HepG2 (cell line): ENCODE measurements around the gene ERICH6. TPM values are rescaled to one million over a fixed set of nuclear protein-coding genes. Genes with fewer than 3 reads are reported as not detected.
A peak's percentile ranks its signal among the peaks of the same experiment; 100 is the strongest.

ENCODE experiments used
- CREM ChIP-seq, 2 experiments: sonication (generic) in 1 of 2; formaldehyde crosslinking in 1 of 2; IDR thresholded peaks; 2 replicates each; pipeline versions ENCODE4 v1.4.0 to v1.6.1; 2016 to 2020; ENCODE audit warnings: antibody characterized with exemption in 1 of 2, mild to moderate bottlenecking in 1 of 2, missing genetic modification reagents in 1 of 2
- FOSL2 ChIP-seq: sonication (generic); formaldehyde crosslinking; IDR thresholded peaks from 2 replicates; pipeline ENCODE4 v1.4.0; 2020; ENCODE audit warnings: missing genetic modification reagents
- GATAD2A ChIP-seq: IDR thresholded peaks from 2 replicates; pipeline ENCODE4 v1.6.1; 2016
- GMEB2 ChIP-seq: IDR thresholded peaks from 2 replicates; pipeline ENCODE4 v1.6.1; 2016; ENCODE audit warnings: missing biosample characterization, missing genetic modification reagents, low read depth
- HNF1B ChIP-seq: sonication (generic); formaldehyde crosslinking; IDR thresholded peaks from 2 replicates; pipeline ENCODE4 v1.5.1; 2020; ENCODE audit warnings: mild to moderate bottlenecking, moderate library complexity, missing genetic modification reagents
- IRF2 ChIP-seq: IDR thresholded peaks from 2 replicates; pipeline ENCODE4 v1.6.1; 2018; ENCODE audit warnings: missing genetic modification reagents, missing compliant biosample characterization
- KDM6A ChIP-seq: IDR thresholded peaks from 2 replicates; pipeline ENCODE4 v1.6.1; 2016; ENCODE audit warnings: low read depth
- MXI1 ChIP-seq: IDR thresholded peaks from 3 replicates; pipeline ENCODE4 v1.6.1; 2012; ENCODE audit warnings: low read depth, low read length, inconsistent platforms, borderline replicate concordance
- ZBTB3 ChIP-seq: sonication (generic); formaldehyde crosslinking; IDR thresholded peaks from 2 replicates; pipeline ENCODE4 v1.4.0; 2020; ENCODE audit warnings: low read depth, mild to moderate bottlenecking, moderate library complexity, missing genetic modification reagents, borderline replicate concordance
- ZBTB4 ChIP-seq: sonication (generic); formaldehyde crosslinking; IDR thresholded peaks from 2 replicates; pipeline ENCODE4 v1.4.0; 2020; ENCODE audit warnings: missing genetic modification reagents, mild to moderate bottlenecking, borderline replicate concordance
- ZBTB44 ChIP-seq: sonication (generic); formaldehyde crosslinking; IDR thresholded peaks from 2 replicates; pipeline ENCODE4 v1.4.0; 2020; ENCODE audit warnings: missing genetic modification reagents
- ZBTB8A ChIP-seq: sonication (generic); formaldehyde crosslinking; IDR thresholded peaks from 2 replicates; pipeline ENCODE4 v1.4.0; 2020; ENCODE audit warnings: mild to moderate bottlenecking, low read depth, missing genetic modification reagents, borderline replicate concordance
- ZNF343 ChIP-seq: sonication (generic); formaldehyde crosslinking; IDR thresholded peaks from 2 replicates; pipeline ENCODE4 v1.4.0; 2020; ENCODE audit warnings: mild to moderate bottlenecking, missing genetic modification reagents
- ZNF468 ChIP-seq: sonication (generic); formaldehyde crosslinking; IDR thresholded peaks from 2 replicates; pipeline ENCODE4 v1.8.0; 2022; ENCODE audit warnings: mild to moderate bottlenecking, moderate library complexity, missing genetic modification reagents
- polyA plus RNA-seq, 8 experiments: library from polyadenylated mRNA; depleted of rRNA in 3 of 8; stranded (reverse) in 7 of 8; unstranded in 1 of 8; fragments of >200 nt; fragmentation: Illumina TruSeq in 4 of 8; extraction: Trizol in 4 of 8; gene quantifications; 2 replicates each; pipeline versions ENCODE4 v1.2.1 to v1.2.3, GENCODE V29; 2011 to 2016; ENCODE audit warnings: low read depth in 4 of 8, missing spikeins in 1 of 8, mixed read lengths in 1 of 8; ENCODE audit not compliant: insufficient read depth in 1 of 8
- total RNA-seq, 5 experiments: library from RNA; depleted of rRNA; stranded (reverse); fragments of >200 nt; fragmentation: Illumina TruSeq; extraction: Trizol; gene quantifications; 2 replicates each; pipeline ENCODE4 v1.2.3, GENCODE V29; 2016; ENCODE audit warnings: low read depth in 1 of 5

Gene ERICH6
- total and polyA plus RNA-seq, 2 of the 13 experiments (the other 11 are each of a cell fraction or from before 2014, with no cell fraction given), result 0.03 TPM; not detected in 1

GRCh38 chr3:150737874-150738679, 34.4 kb upstream of the ERICH6 start (continued):
- TF ChIP-seq HNF1B (CRISPR knock-in tag) (no peak), IRF2 (0 out of 2 replicates have a peak, but pooled peaks have one; percentile 50), ZBTB8A (CRISPR knock-in tag) (no peak), ZNF468 (CRISPR knock-in tag) (no peak), GMEB2 (CRISPR knock-in tag) (no peak), KDM6A (CRISPR knock-in tag) (0 out of 2 replicates have a peak, but pooled peaks have one; percentile 11), GATAD2A (CRISPR knock-in tag) (0 out of 2 replicates have a peak, but pooled peaks have one; percentile 61), CREM (IDR thresholded peaks at IDR 0.05) (0 out of 2 replicates have a peak, but pooled peaks have one; percentile 47), CREM (CRISPR knock-in tag; IDR thresholded peaks at IDR 0.05) (no peak), ZBTB4 (CRISPR knock-in tag) (no peak), ZBTB3 (CRISPR knock-in tag) (peak; percentile 73), MXI1 (peak; percentile 76; the same call in 1 of the 3 replicates), ZBTB44 (CRISPR knock-in tag) (no peak), ZNF343 (no peak), FOSL2 (CRISPR knock-in tag) (peak; percentile 98)
